ENCODE results near the gene PXYLP1.

DNA sequence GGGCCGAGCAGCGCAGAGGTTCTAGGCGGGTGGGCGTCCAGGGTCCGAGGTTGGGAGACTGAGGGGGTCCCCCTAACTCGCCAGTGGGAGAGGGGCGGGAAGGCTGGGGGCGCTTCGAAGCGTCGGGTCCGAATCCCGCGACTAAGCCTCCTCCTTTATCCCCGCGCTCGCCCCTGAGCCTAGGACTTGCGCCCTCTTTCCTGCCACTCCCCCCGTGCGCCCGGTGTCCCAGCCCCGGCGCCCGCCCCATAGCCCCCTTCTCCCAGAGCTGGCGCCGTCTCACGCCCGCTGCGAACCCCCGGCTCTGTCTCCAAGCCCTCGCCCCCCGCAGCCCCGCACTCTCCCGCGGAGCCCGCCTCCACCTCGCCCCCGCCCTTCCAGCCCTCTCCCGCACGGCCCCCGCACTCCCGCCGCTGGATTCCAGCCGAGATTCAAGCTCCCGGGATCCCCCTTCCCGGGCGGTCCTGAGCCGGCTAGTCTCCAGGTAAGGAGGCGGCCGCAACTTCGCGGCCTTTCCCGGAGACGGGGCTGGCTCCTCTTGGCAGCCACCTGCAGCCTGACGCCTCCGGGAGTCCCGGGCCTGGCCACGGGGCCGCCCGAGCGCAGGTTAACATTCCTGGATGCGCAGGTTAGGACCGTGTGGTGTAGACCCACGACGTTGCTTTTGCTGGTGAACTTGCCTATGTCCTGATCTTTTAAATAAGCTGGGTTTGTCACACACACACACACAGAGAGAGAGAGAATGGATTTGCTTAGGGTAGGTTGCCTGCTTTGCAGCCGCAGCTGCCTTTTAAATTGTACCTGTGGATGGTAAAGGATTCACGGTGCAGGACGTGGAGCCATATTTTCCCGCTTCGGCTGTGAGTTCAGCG, 563 bp downstream of the PXYLP1 start:
- no peak for TF ChIP-seq EZH2phosphoT487 (IDR thresholded peaks at IDR 0.05; ENCODE audit: borderline replicate concordance, low read length)
- TF ChIP-seq, protein P1, sequence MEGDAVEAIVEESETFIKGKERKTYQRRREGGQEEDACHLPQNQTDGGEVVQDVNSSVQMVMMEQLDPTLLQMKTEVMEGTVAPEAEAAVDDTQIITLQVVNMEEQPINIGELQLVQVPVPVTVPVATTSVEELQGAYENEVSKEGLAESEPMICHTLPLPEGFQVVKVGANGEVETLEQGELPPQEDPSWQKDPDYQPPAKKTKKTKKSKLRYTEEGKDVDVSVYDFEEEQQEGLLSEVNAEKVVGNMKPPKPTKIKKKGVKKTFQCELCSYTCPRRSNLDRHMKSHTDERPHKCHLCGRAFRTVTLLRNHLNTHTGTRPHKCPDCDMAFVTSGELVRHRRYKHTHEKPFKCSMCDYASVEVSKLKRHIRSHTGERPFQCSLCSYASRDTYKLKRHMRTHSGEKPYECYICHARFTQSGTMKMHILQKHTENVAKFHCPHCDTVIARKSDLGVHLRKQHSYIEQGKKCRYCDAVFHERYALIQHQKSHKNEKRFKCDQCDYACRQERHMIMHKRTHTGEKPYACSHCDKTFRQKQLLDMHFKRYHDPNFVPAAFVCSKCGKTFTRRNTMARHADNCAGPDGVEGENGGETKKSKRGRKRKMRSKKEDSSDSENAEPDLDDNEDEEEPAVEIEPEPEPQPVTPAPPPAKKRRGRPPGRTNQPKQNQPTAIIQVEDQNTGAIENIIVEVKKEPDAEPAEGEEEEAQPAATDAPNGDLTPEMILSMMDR (IDR thresholded peaks at IDR 0.05; ENCODE audit: low read depth, low read length, poor library complexity, severe bottlenecking) = no peak
